Endothelial cell of umbilical vein (primary cell): ENCODE results near the gene MARS1. TPM values are rescaled to one million over a fixed set of nuclear protein-coding genes. Genes with fewer than 3 reads are reported as not detected.

ENCODE experiments used
- BruUV-seq: library from RNA; stranded (reverse); fragments of 400-500 nt; replicated peaks from 2 replicates; lab custom pipeline; 2021; lab: Mats Ljungman, UMichigan
- CTCF ChIA-PET: fragments of 300-600, 350-600 bp; sonication (Branson Sonifier 250); formaldehyde crosslinking; loops from one replicate; lab custom pipeline; 2021; ENCODE audit warnings: antibody characterized with exemption, inconsistent platforms; lab: Charles Lee
- POLR2A ChIA-PET: fragments of 300-600, 350-600 bp; sonication (Branson Sonifier 250); formaldehyde crosslinking; loops from one replicate; lab custom pipeline; 2021; ENCODE audit warnings: antibody characterized with exemption, inconsistent platforms; lab: Charles Lee
- DNase-seq: peaks from one replicate; pipeline ENCODE4 v3.0.0-alpha.2; 2011; ENCODE audit warnings: low read depth, low spot score
- FAIRE-seq: peaks from 2 replicates; lab custom pipeline; 2011; peaks lifted over from hg19 to GRCh38; lab: Jason Lieb, UNC
- H2AFZ ChIP-seq: 2 replicates; pipeline ENCODE4 v1.6.0; 2012; ENCODE audit warnings: low read depth, low read length, control low read depth, inconsistent platforms
- H3K27ac ChIP-seq: 2 replicates; pipeline ENCODE4 v1.5.1; 2011; ENCODE audit warnings: low read depth, mild to moderate bottlenecking, control low read depth, low read length, moderate library complexity; ENCODE audit not compliant: insufficient read depth
- H3K27me3 ChIP-seq, 2 experiments: 2 replicates each; pipeline versions ENCODE4 v1.6.0 to v1.6.1; 2011; ENCODE audit warnings: low read length in 2 of 2, mixed read lengths in 1 of 2; ENCODE audit not compliant: control insufficient read depth in 2 of 2, insufficient read depth in 2 of 2
- H3K36me3 ChIP-seq, 2 experiments: 2 replicates in 1 of 2; 3 replicates in 1 of 2; pipeline ENCODE4 v1.5.1; 2011; ENCODE audit warnings: low read length in 2 of 2, mild to moderate bottlenecking in 1 of 2, moderate library complexity in 1 of 2; ENCODE audit not compliant: control insufficient read depth in 2 of 2, insufficient read depth in 2 of 2; ENCODE audit errors: extremely low read depth in 1 of 2
- H3K4me1 ChIP-seq: 3 replicates; pipeline ENCODE4 v1.5.1; 2011; ENCODE audit warnings: mild to moderate bottlenecking, low read length; ENCODE audit not compliant: control insufficient read depth, insufficient read depth; ENCODE audit errors: extremely low read depth
- H3K4me2 ChIP-seq: 2 replicates; pipeline ENCODE4 v1.6.1; 2011; ENCODE audit warnings: low read length, control low read depth, mixed read lengths; ENCODE audit not compliant: insufficient read depth
- H3K4me3 ChIP-seq, 3 experiments: fragments of 200-600 bp in 1 of 3; sonication (generic), shearing (Covaris generic) in 1 of 3; replicated peaks in 1 of 3; 2 replicates each; pipeline ENCODE4 v1.5.1; 2011 to 2016; ENCODE audit warnings: control low read depth in 3 of 3, low read length in 3 of 3, mild to moderate bottlenecking in 2 of 3, inconsistent platforms in 1 of 3, low read depth in 1 of 3, moderate library complexity in 1 of 3; ENCODE audit not compliant: insufficient read depth in 1 of 3
- H3K79me2 ChIP-seq: 2 replicates; pipeline ENCODE4 v1.6.0; 2012; ENCODE audit warnings: low read length, inconsistent platforms; ENCODE audit not compliant: control insufficient read depth, insufficient read depth
- H3K9ac ChIP-seq: replicated peaks from 2 replicates; pipeline ENCODE3; 2011; ENCODE audit warnings: low read length, control low read depth; ENCODE audit not compliant: insufficient read depth; ENCODE audit errors: extremely low read depth
- H3K9me1 ChIP-seq: replicated peaks from 3 replicates; pipeline ENCODE4 v1.6.0; 2011; ENCODE audit warnings: mild to moderate bottlenecking, low read length; ENCODE audit not compliant: control insufficient read depth, insufficient read depth; ENCODE audit errors: extremely low read depth
- H3K9me3 ChIP-seq: replicated peaks from 2 replicates; pipeline ENCODE4 v1.5.1; 2012; ENCODE audit warnings: low read length, inconsistent platforms; ENCODE audit not compliant: control insufficient read depth, insufficient read depth
- H4K20me1 ChIP-seq: replicated peaks from 2 replicates; pipeline ENCODE3; 2011; ENCODE audit warnings: mild to moderate bottlenecking, low read length; ENCODE audit not compliant: control insufficient read depth, insufficient read depth; ENCODE audit errors: extremely low read depth
- EZH2 ChIP-seq: IDR thresholded peaks from 2 replicates; pipeline ENCODE4 v1.6.1; 2012; ENCODE audit warnings: borderline replicate concordance, low read depth, mild to moderate bottlenecking, moderate library complexity, low read length, inconsistent platforms; ENCODE audit not compliant: severe bottlenecking
- FOS ChIP-seq: IDR thresholded peaks from 2 replicates; pipeline ENCODE4 v1.6.1; 2011; ENCODE audit warnings: mild to moderate bottlenecking, low read length, moderate library complexity, borderline replicate concordance; ENCODE audit not compliant: insufficient read depth
- GATA2 ChIP-seq: IDR thresholded peaks from 2 replicates; pipeline ENCODE4 v1.7.0; 2011; ENCODE audit warnings: low read depth, mild to moderate bottlenecking, moderate library complexity, mixed read lengths, low read length; ENCODE audit not compliant: insufficient read length, insufficient read depth
- JUN ChIP-seq: IDR thresholded peaks from 2 replicates; pipeline ENCODE4 v1.6.1; 2011; ENCODE audit warnings: borderline replicate concordance, low read depth; ENCODE audit not compliant: insufficient read length, insufficient read depth
- MYC ChIP-seq: IDR thresholded peaks from one replicate; pipeline ENCODE4 v1.6.1; 2011; ENCODE audit warnings: mild to moderate bottlenecking, low read depth, low read length
- POLR2A ChIP-seq: IDR thresholded peaks from 2 replicates; pipeline ENCODE4 v1.6.1; 2012; ENCODE audit warnings: low read depth, mild to moderate bottlenecking, control low read depth, low read length
- POLR2AphosphoS5 ChIP-seq: IDR thresholded peaks from 2 replicates; pipeline ENCODE4 v1.6.1; 2012; ENCODE audit warnings: low read depth, mild to moderate bottlenecking, control low read depth, low read length, moderate library complexity; ENCODE audit not compliant: insufficient read depth
- dilution Hi-C: fragments of 300-500 bp; cut with MboI; formaldehyde crosslinking; loops from one replicate; pipeline ENCODE4 v1.15.0; 2019; ENCODE audit warnings: low sequenced_read_pairs; ENCODE audit not compliant: extremely low pct_ligation_motif_present
- intact Hi-C: fragments of 100-400 bp; cut with micrococcal nuclease; formaldehyde crosslinking; loops from one replicate; pipeline ENCODE4 v1.10.0; 2022
- polyA plus RNA-seq, 4 experiments: library from polyadenylated mRNA; depleted of rRNA in 3 of 4; stranded (reverse) in 3 of 4; unstranded in 1 of 4; fragments of >200 nt; gene quantifications; 2 replicates each; pipeline versions ENCODE4 v1.2.1 to v1.2.3, GENCODE V29; 2011 to 2012; ENCODE audit warnings: missing spikeins in 1 of 4
- total RNA-seq: library from RNA; stranded (reverse); gene quantifications from 2 replicates; pipeline ENCODE4 v1.2.3, GENCODE V29; 2021
- TF ChIP-seq, protein P1 (sequence below): IDR thresholded peaks from 2 replicates; pipeline ENCODE4 v1.6.1; 2011; ENCODE audit not compliant: insufficient read depth, insufficient read length
- TF ChIP-seq, protein P2 (sequence below), 2 donors: IDR thresholded peaks; 1 replicate in 1 of 2; 2 replicates in 1 of 2; pipeline ENCODE4 v1.5.1; 2011; ENCODE audit warnings: low read length in 2 of 2, mild to moderate bottlenecking in 2 of 2, moderate library complexity in 2 of 2, control low read depth in 1 of 2, inconsistent platforms in 1 of 2, low read depth in 1 of 2; ENCODE audit not compliant: insufficient read depth in 1 of 2; ENCODE audit errors: extremely low read depth in 1 of 2

The MARS1 gene
- total and polyA plus RNA-seq, 2 donors (not counting 3 experiments of a cell fraction or from before 2014, with no cell fraction given) = 118 to 212 TPM

DNA sequence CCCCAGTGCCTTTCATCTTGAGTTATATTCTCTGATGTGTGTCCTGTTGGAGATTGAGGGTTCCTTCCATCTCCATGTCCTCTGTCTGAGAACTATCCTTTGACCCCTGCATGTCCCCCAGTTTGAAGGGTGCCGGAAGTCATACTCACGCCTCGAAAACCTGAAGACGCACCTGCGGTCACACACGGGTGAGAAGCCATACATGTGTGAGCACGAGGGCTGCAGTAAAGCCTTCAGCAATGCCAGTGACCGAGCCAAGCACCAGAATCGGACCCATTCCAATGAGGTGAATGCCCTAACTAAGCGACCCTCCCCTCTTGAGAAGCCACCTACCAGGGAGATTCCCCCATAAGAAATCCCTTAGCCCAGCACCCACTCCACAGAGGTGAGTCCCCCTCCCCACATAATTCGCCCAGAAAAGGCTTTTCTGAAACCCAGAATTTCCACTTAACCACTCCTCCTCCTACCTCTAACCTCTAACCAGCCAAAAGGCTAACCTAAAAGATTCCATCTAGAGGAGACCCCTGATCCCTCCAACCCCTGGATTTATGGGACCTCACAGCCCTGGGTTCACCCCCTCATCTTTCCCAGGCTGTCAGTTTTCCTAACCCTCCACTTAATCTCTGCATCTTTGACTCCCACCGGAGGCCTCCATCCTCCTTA, 20.5 kb upstream of the MARS1 start:
- DNase-seq (no peak), FAIRE-seq (no peak)
- TF ChIP-seq POLR2A (no peak), EZH2 (no peak), POLR2AphosphoS5 (no peak), JUN (no peak), MYC (no peak), GATA2 (no peak), FOS (no peak)
- TF ChIP-seq, protein P1, sequence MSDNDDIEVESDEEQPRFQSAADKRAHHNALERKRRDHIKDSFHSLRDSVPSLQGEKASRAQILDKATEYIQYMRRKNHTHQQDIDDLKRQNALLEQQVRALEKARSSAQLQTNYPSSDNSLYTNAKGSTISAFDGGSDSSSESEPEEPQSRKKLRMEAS = no peak
- TF ChIP-seq, protein P2, sequence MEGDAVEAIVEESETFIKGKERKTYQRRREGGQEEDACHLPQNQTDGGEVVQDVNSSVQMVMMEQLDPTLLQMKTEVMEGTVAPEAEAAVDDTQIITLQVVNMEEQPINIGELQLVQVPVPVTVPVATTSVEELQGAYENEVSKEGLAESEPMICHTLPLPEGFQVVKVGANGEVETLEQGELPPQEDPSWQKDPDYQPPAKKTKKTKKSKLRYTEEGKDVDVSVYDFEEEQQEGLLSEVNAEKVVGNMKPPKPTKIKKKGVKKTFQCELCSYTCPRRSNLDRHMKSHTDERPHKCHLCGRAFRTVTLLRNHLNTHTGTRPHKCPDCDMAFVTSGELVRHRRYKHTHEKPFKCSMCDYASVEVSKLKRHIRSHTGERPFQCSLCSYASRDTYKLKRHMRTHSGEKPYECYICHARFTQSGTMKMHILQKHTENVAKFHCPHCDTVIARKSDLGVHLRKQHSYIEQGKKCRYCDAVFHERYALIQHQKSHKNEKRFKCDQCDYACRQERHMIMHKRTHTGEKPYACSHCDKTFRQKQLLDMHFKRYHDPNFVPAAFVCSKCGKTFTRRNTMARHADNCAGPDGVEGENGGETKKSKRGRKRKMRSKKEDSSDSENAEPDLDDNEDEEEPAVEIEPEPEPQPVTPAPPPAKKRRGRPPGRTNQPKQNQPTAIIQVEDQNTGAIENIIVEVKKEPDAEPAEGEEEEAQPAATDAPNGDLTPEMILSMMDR (IDR thresholded peaks at IDR 0.05; ENCODE audit: extremely low read depth in 1 of 2, insufficient read depth in 1 of 2, low read depth in 1 of 2, low read length in 2 of 2) = no peak
- H3K4me2 ChIP-seq = no peak overlapping the region
- no peaks in the 10 kb centered on the region for H3K79me2 ChIP-seq
- no peaks in the 10 kb centered on the region for H3K9me1 ChIP-seq
- no peaks in the 10 kb centered on the region for H4K20me1 ChIP-seq
- intact Hi-C loops (no loop called here), dilution Hi-C loops (no loop called here)
- no peak overlapping the region for H3K9ac ChIP-seq
- no peaks in the 10 kb centered on the region for H3K36me3 ChIP-seq
- no TSS peak for BruUV-seq
- ChIA-PET POLR2A (no interaction called here), CTCF (no interaction called here)
- H3K27ac ChIP-seq = no peak overlapping the region
- H3K27me3 ChIP-seq = peaks cover 16 to 19% of the 10 kb centered on the region in 2 experiments
- H2AFZ ChIP-seq = no peak overlapping the region
- H3K4me3 ChIP-seq = no peak overlapping the region
- H3K4me1 ChIP-seq = no peaks in the 10 kb centered on the region
- H3K9me3 ChIP-seq = no peaks in the 10 kb centered on the region
